Raji (cell line): ENCODE data around the gene CLSTN3.
A peak's percentile ranks its signal among the peaks of the same experiment; 100 is the strongest.

Source experiments
- POLR2A ChIP-seq: IDR thresholded peaks from 2 replicates; pipeline ENCODE4 v1.6.1; 2011; ENCODE audit warnings: low read depth, low read length, control low read depth; ENCODE audit not compliant: insufficient read depth

CLSTN3 gene

DNA sequence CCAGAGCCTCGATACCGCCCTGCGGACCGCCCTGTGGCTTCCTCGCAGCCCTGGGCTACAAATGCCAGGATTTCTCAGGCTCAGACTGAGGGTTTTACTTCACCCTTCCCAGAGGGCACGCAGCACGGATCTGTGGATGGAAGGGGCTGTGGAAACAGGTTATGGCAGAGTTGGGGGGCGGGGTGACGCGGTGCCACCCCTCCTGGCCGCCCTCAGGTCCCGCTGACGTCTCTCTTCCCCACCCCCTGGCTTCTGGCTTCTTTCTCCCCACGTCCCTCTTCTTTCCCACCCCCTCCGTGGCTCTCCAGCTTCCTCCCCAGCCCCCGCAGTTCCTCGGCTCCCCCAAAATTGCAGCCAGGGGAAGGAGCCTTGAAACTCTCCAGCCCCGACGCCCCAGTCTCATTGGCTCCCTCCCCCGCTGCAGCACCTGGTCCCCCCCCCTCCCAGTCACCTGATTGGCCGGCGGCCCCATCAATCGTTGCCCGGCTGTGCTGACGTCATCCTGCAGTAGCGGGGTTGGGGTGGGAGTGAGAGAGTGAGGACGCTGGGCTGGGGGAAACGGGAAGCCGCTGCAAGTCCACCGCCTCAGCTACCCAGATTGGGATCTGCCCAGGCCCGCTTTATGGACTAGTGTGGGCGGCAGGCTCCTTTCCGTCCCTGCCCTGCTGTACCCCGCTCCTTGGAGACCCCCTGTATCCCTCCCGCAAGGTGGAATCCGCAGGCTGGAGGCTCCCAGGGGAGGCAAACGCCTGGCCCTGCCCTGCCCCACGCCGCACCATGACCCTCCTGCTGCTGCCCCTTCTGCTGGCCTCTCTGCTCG, at the start of gene CLSTN3:
TSS of gene CLSTN3 (plus strand) at position 500 of the 820 bp plus-strand sequence. CDS start at position 778, 278 bp downstream.
- peak; percentile 66 for TF ChIP-seq POLR2A

DNA sequence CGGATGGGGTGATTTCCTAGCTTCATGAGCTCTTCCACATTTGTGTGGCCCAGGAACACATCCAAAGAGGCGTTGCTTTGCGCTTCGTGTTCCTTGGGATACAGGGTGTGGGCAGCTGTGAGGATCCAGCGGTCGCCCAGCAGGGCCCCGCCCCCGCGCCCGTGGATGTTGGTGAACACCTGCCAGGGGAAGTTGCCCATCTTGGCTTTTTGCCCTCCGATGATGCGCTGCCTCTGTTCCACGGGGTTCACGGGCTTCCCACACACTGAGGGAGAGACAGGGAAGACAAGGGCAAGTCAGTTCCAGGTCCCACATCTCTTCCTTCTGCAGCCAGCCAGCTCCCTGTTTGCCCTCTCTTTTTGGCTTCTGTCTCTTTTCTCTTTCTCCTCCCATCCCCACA, 49.1 kb upstream of the CLSTN3 start:
- no peak for TF ChIP-seq POLR2A

DNA sequence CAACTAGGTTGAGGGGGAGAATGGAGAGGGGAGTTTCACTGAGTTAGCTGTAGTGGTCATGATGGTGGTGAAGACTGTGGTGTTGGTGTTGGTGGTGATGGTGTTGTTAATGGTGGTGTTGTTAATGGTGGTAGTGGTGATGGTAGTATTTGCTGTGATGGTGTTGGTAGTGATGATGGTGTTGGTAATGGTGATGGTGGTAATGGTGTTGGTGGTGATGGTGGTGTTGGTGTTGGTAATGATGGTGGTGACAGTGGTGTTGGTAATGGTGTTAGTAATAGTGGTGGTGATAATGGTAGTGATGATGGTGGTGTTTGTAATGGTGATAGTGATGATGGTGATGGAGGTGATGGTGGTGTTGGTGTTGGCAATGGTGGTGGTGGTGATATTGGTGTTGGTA, 47.0 kb upstream of the CLSTN3 start:
- TF ChIP-seq POLR2A: no peak

DNA sequence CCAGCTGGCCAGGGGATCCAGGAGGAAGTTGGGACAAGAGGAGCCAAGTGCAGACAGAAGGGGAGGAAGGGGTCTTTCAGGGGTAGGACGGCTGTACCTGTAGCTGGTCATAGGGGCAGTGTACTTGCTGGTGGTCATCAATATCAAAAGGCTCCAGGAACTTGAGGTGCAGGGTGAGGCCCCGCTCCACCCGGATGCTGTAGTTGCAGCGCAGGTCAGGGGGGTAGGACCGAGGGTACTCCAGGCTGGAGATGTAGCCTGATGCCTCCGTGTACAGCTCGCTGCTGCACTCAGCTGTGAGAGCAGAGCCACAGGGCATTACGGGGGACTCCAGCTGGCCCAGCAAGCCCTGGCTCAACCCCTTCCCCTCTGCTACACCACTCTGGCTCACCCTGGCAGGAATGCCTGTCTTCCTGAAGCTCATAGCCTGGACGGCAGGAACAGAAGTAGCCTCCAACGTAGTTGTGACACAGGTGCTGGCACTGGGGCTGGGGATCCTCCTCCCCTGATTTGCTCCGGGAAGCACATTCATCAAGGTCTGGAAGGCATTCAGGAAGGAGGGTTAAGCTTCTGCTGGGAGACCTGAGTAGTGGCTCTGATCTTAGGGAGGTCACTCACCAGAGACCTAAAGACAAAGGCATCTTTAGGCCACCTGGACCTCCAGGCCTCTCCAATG, 40.8 kb upstream of the CLSTN3 start:
- TF ChIP-seq POLR2A: no peak

DNA sequence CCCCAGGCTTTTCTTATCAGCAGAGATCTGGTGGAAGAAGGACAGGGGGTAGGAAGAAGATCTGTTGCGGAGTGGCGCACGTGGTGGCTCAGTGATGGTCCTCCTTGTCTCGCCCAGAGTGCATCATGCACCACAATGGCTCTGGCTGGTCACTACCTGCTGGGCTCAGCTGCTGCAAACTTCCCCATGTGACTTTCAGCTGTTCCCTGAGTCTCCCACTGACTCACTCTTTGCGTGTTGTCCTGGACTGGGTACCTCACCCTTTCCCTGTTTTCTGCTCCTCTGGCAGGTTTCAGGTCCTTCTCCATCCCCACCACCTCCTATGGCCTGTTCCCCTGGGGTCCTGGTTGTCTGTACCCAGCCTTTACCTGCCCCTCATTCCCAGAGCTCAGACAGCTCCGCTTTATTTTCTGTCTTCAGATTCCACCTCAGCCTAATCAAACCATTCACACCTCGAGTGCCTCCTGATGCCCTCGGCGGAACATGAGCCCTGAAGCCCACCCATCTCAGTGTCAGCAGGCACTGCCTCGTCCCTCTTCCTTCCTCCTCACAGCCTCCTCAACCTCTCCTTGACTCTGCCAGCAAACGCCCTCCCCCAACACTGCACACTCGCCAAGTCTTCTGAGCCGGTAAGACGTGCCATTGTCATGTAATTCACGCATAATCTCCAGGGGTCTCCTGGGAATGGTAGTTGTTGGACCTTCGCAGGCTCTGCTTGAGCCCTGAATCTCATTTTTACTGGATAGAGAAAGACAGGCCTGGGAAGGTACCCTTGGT, 39.8 kb upstream of the CLSTN3 start:
- TF ChIP-seq POLR2A: no peak

DNA sequence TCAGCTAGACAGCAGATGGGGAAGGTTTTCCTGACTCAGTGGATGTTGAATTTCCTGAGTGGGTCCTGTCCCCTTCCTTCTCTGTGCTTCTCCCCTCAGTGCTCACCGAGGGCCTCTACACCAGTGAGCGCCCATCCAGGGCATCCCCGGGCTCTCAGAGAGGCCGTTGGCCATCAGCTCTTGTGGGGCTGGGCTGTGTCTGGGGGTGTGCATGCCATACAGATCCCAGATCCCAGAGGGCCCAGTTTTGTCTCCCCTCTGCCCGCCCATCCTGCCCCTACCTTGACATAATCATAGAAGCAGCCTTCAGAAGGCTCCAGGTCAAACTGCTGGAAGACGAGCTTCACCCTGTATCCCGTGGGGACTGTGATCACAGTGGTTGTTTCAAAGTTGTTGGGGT, 39.0 kb upstream of the CLSTN3 start:
- no peak for TF ChIP-seq POLR2A

DNA sequence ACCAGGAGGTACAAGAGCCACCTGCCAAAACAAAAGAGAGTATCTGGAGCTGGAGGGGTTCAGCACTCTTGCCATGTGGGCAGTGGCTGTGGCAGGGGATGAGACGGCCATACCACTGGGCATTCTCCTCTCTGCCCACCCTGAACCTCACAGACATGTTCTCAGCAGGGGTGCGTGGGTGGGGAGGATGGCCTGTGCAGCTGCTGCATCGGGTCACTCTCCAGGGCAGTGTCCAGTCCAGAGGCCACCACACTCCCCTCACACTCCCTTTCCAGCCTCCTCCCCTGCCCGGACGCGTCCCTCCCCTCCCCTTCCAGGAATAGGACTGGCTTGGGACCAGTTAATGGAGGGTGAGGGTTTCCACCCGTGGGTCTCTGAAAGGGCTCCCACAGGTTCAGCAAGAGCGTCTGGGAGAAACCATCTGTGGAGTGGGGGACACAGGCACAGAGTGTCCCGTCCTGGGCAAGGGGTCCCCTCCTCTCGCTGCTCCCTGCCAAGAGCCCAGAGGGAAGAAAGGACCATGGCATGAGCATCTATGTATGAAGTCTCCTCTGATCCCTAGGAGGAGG, 38.4 kb upstream of the CLSTN3 start:
- no peak for TF ChIP-seq POLR2A

DNA sequence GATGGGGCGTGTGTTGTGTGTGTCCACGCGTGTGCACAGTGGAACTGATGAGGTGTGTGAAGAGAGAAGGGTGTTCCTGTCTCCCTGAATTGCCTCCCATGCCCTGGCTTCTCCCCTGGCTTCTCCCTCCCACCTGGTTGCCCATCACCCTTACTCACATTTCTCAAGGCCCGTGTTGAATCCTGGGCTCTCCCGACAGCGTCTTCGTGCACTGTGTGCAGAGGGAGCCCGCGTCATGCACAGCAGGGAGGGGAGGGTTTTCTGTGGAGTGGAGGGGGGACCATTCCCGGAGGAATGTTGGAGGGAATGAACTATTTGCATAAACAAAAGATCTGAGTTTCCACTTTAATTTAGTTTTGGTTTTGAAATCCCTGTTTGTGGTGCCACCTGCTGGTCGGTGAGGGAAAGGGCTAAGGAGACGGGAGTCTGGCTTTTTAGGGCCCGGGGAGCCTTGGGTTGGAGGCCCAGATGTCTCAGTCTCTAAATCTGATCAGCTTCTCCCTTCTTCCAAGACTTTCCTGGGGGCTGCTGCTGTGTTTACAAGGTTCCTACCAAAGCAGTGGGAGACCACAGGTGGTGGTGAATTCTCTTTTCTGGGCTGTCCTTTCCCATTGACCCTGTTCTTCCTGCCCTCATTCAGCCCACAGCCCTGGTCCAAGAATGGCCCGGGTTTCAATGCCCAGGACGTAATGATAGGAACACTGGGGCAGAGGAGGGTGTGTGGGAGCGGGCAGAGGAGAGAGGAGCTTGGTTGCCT, 37.8 kb upstream of the CLSTN3 start, which contains the start of gene C1R:
TSS of gene C1R (minus strand) at position 217 of the 757 bp plus-strand sequence. CDS start at position 160, 57 bp downstream.
- no peak for TF ChIP-seq POLR2A

DNA sequence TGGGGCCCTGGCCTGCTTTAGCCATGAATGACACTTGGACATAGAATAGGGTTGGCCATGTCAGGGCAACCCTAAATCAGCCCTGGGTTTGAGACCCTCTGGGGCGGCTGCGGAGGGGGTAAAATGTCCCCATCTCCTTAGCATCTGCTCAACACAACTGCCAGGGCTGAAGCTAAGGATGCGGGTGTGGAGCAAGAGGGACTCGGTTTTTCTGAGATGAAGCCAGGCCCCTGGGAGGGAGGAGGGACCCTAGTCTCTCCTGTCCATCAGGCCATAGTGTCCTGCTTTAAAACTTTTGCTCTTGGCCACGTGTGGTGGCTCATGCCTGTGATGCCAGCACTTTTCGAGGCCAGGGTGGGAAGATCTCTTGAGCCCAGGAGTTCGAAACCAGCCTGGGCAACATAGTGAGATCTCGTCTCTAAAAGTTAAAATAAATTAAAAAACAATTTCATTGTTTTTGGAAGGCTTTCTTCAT, 37.1 kb upstream of the CLSTN3 start:
- no peak for TF ChIP-seq POLR2A

DNA sequence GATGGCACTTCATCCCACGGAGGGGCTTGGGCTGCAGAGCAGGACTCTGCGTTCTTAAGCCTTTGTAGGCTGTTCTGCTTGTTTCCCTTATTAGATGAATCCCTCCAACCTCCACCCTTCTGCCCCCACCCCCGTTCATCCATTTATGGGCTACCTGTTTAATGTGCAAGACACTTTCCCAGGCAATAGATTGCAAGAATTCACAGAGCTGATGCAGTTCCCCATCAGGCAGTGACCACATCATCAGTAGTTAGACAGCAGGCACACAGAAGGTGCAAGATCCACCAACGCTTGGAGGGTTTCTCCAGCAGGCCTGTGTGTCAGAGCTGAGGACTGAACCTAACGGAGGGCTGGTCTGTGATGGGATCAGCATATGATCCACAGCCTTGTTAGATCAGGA, 36.7 kb upstream of the CLSTN3 start:
- no peak for TF ChIP-seq POLR2A

DNA sequence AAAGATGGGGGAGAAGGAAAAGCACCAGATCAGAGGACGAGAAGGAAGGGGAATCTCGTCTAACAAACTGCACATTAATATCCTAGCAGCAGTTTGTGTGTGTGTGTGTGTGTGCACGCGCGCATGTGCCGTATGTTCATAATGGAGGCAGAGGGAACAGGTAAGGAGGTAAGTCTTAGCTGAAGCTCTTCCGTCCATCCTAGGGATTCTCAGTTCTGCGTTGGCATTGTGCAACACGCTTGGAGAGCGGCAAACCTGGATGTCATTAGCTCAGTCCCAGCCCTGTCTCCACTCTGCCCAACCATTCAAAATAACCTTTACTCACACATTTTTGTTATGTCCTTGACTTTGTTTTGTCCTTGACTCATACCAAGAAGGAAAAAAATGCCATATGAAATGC, 36.3 kb upstream of the CLSTN3 start:
- TF ChIP-seq POLR2A: no peak

DNA sequence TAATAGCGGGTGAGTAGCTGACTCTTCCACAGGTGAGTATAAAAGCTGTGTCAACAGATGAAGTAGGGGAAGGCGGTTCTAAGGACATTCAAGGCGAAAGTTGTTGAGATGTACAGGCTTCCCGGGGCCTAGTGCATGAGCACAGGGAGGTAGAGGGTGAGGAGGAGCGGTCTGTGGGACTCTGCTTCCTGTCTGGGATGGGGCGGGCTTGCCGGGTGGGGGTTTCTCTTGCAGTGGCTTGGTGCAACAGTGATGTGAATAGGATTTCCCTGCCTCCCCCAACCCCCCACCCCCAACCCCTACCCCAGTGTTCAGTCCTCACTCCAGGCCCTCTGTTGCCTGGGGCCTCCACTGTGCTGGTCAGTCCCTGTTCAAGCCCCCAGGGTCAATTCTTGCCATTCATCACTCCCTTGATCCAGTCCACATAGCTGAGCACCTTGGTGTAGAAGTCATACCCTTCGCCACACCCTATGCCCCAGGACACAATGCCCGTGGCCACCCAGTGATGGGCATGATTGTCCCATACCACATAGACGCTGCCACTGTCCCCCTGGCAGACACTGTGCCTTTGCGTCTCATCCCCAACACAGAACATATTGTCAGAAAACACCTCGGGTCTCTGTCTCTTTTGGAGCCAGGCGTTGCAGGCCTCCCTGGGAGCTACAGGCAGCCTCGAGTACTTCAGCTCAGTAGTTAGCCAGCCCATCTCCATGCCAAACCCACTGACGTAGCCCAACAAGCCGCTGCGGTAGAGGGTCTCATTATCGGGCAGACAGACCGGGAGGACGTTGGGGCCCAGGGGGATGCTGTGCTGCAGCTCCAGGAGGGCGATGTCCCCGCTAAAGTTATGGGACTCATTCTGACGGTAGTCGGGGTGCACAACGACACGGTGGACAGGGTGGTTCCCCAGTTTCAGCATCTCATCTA, 33.9 kb upstream of the CLSTN3 start:
- no peak for TF ChIP-seq POLR2A

DNA sequence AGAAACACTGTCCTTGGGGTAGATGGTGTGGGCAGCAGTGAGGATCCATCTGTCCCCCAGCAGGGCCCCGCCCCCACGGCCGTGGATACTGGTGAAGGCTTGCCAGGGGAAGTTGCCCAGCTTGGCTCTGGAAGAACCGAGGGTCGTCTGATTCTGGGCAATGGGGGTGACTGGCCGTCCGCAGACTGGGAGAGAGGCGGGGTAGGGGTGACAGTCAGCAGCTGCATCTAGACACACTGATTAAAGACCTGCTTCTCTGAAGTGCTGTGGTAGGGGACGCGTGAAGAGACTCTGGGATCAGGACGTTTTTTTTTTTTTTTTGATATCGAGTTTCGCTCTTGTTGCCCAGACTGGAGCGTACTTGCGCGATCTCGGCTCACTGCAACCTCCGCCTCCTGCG, 33.2 kb upstream of the CLSTN3 start:
- TF ChIP-seq POLR2A: no peak
